ENCODE data around the gene DLGAP5.

DNA sequence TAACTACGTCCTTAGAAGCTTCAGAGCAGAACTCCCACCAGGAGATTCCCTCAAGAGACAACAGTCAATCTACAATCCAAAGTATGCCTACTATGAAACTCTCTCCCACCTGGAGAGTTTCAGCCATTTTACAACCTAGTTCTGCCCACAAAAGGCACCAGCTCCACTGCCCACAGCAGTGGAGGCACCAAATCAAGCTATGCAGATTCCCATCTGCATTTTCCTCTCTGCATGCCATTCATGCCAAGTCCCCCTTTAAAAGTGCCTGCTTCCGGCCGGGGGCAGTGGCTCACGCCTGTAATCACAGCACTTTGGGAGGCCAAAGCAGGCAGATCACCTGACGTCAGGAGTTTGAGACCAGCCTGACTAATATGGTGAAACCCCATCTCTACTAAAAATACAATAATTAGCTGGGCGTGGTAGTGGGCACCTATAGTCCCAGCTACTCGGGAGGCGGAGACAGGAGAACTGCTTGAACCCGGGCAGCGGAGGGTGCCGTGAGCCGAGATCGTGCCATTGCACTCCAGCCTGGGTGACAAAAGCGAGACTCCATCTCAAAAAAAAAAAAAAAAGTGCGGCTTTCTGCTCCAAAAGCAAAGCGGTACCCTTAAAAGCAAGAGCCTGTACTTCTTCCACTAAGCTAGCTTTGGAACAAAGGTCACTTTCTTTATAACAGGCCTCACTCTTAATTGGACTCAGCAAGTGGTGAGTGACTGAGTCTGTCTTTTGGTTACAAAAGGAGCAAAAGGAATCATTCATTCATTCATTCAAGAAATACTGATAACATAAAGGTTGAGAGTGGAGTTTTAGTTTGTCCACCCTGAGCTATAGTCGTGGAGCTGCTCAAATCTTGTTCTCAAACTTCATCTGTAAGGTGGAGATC, 10.1 kb upstream of the DLGAP5 start:
- TF ChIP-seq EZH2 (IDR thresholded peaks at IDR 0.05; ENCODE audit: insufficient read depth, poor library complexity, severe bottlenecking) (no peak), EZH2phosphoT487 (IDR thresholded peaks at IDR 0.05; ENCODE audit: insufficient read depth, low read depth) (no peak)
